Fibroblast of lung (primary cell): ENCODE data around the gene CSTB. TPM values are rescaled to one million over a fixed set of nuclear protein-coding genes. Genes with fewer than 3 reads are reported as not detected.

Experiments
- DNase-seq, 2 donors: peaks; one replicate each; pipeline versions ENCODE4 v3.0.0 to v3.0.0-alpha.2; 2010; ENCODE audit warnings: low read depth in 2 of 2
- H2AFZ ChIP-seq: 2 replicates; pipeline ENCODE4 v1.5.1; 2012; ENCODE audit warnings: low read length, control low read depth, inconsistent platforms
- H3K27ac ChIP-seq: 2 replicates; pipeline ENCODE4 v1.5.1; 2011; ENCODE audit warnings: low read length, control low read depth; ENCODE audit not compliant: insufficient read depth
- H3K27me3 ChIP-seq: 2 replicates; pipeline ENCODE4 v1.5.1; 2011; ENCODE audit warnings: mild to moderate bottlenecking, low read length; ENCODE audit not compliant: control insufficient read depth, insufficient read depth
- H3K36me3 ChIP-seq: 2 replicates; pipeline ENCODE4 v1.5.1; 2011; ENCODE audit warnings: low read length; ENCODE audit not compliant: control insufficient read depth, insufficient read depth
- H3K4me1 ChIP-seq: 2 replicates; pipeline ENCODE4 v1.5.1; 2011; ENCODE audit warnings: low read length; ENCODE audit not compliant: control insufficient read depth, insufficient read depth; ENCODE audit errors: extremely low read depth
- H3K4me2 ChIP-seq: 2 replicates; pipeline ENCODE4 v1.5.1; 2011; ENCODE audit warnings: low read length, control low read depth; ENCODE audit not compliant: insufficient read depth; ENCODE audit errors: extremely low read depth
- H3K4me3 ChIP-seq, 4 experiments: fragments of 200-600 bp in 1 of 4; sonication (generic) in 1 of 4; replicated peaks in 1 of 4; 2 replicates each; pipeline ENCODE4 v1.5.1; 2011 to 2016; ENCODE audit warnings: low read length in 4 of 4, low read depth in 3 of 4, mild to moderate bottlenecking in 3 of 4, control low read depth in 2 of 4, inconsistent platforms in 1 of 4, mixed read lengths in 1 of 4; ENCODE audit not compliant: insufficient read depth in 1 of 4; ENCODE audit errors: control extremely low read depth in 1 of 4
- H3K79me2 ChIP-seq: 2 replicates; pipeline ENCODE4 v1.5.1; 2012; ENCODE audit warnings: mild to moderate bottlenecking, low read length, inconsistent platforms; ENCODE audit not compliant: control insufficient read depth, insufficient read depth
- H3K9ac ChIP-seq: 2 replicates; pipeline ENCODE4 v1.5.1; 2011; ENCODE audit warnings: mild to moderate bottlenecking, low read length, control low read depth; ENCODE audit not compliant: insufficient read depth
- H3K9me3 ChIP-seq: 2 replicates; pipeline ENCODE4 v1.5.1; 2012; ENCODE audit warnings: low read depth, low read length; ENCODE audit not compliant: control insufficient read depth, insufficient read depth
- H4K20me1 ChIP-seq: 2 replicates; pipeline ENCODE4 v1.5.1; 2011; ENCODE audit warnings: low read length; ENCODE audit not compliant: control insufficient read depth, insufficient read depth; ENCODE audit errors: extremely low read depth
- EZH2 ChIP-seq: IDR thresholded peaks from 2 replicates; pipeline ENCODE4 v1.5.1; 2012; ENCODE audit warnings: low read length, control low read depth, mild to moderate bottlenecking; ENCODE audit errors: missing control alignments
- polyA plus RNA-seq, 2 donors: library from polyadenylated mRNA; depleted of rRNA in 1 of 2; stranded (reverse) in 1 of 2; unstranded in 1 of 2; fragments of >200 nt; gene quantifications; 2 replicates each; pipeline ENCODE4 v1.2.1, GENCODE V29; 2011 to 2012; ENCODE audit warnings: missing spikeins in 1 of 2
- total RNA-seq: library from RNA; depleted of rRNA; stranded (reverse); fragments of >200 nt; gene quantifications from 2 replicates; pipeline ENCODE4 v1.2.1, GENCODE V29; 2014
- TF ChIP-seq, protein P1 (sequence below), 2 donors: IDR thresholded peaks in 1 of 2; conservative IDR thresholded peaks in 1 of 2; 1 replicate in 1 of 2; 2 replicates in 1 of 2; pipeline ENCODE4 v1.5.1; 2011 to 2012; ENCODE audit warnings: low read length in 2 of 2, control low read depth in 1 of 2, inconsistent platforms in 1 of 2, low read depth in 1 of 2, mild to moderate bottlenecking in 1 of 2

The CSTB gene
- total and polyA plus RNA-seq, 2 donors (not counting 1 experiment from before 2014, with no cell fraction given): 24.8 to 72.5 TPM

DNA sequence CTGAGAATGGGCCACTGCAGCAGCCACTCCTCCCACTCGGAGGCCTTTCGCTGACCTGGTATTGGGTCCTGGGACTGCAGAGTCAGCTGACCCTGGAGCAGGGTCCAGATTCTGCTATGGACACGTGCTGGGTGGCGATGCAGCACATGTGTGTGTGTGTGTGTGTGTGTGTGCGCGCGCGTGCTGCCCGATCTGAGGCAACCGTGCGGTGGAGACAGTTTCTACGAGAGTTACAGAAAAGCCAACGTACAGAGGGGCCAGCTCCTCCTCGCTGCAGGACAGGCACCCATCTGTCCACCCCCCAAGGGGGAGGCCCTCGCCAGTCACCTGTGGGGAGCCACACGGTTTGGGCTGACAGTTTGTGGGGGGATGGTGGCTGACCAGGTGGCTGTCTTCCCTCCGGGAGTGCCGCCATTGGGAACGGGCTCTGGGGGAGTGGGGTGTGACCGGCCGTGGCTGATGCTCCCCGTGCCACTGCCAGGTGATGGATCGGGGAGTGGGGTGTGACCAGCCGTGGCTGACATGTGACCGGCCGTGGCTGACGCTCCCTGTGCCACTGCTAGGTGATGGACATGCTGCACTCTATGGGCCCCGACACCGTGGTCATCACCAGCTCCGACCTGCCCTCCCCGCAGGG is 24.0 kb downstream of the CSTB start:
- Histone ChIP-seq H3K4me1 (no peaks in the 10 kb centered on the region), H3K27ac (no peak overlapping the region), H3K4me2 (no peak overlapping the region), H4K20me1 (no peaks in the 10 kb centered on the region), H3K9ac (no peak overlapping the region), H3K36me3 (peaks cover 38% of the 10 kb centered on the region), H3K9me3 (no peaks in the 10 kb centered on the region), H3K79me2 (no peaks in the 10 kb centered on the region), H3K27me3 (no peaks in the 10 kb centered on the region), H3K4me3 (no peak overlapping the region), H2AFZ (no peak overlapping the region)
- no peak for TF ChIP-seq EZH2
- TF ChIP-seq, protein P1, sequence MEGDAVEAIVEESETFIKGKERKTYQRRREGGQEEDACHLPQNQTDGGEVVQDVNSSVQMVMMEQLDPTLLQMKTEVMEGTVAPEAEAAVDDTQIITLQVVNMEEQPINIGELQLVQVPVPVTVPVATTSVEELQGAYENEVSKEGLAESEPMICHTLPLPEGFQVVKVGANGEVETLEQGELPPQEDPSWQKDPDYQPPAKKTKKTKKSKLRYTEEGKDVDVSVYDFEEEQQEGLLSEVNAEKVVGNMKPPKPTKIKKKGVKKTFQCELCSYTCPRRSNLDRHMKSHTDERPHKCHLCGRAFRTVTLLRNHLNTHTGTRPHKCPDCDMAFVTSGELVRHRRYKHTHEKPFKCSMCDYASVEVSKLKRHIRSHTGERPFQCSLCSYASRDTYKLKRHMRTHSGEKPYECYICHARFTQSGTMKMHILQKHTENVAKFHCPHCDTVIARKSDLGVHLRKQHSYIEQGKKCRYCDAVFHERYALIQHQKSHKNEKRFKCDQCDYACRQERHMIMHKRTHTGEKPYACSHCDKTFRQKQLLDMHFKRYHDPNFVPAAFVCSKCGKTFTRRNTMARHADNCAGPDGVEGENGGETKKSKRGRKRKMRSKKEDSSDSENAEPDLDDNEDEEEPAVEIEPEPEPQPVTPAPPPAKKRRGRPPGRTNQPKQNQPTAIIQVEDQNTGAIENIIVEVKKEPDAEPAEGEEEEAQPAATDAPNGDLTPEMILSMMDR (conservative IDR thresholded peaks at IDR 0.05 in 1 of 2, IDR thresholded peaks at IDR 0.05 in 1 of 2; ENCODE audit: low read depth in 1 of 2, low read length in 2 of 2): no peak
- DNase-seq: no peak

DNA sequence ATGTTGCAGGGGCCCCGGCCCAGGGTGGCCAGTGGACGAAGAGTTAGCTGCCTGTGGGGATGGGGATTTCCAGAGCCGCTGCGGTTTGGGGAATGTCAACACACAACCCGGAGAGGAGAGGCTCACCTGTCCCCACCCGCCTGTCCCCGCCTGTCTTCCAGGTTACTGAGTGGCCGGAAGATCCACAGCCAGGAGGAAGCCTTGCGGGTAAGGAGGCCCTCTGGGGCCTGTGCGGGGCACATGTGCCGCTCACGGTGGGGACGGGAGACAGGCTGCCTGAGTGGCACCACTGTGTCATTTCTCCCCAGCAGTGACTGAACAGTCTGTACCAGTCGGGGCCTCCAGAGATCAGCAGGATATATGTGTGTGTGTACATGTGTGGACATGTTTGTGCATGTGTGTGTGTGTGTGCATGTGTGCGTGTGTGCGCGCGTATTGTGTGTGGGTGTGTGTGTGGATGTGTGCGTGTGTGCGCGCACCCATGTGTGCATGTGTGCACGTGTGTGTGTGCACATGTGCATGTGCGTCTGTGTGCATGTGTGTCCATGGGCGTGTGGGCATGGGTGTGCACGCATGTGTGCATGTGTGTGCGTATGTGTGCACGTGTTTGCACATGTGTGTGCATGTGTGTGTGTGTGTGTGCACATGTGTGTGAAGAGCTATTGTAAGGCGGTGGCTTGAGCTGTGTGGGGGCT is 25.6 kb downstream of the CSTB start:
- no peak overlapping the region for H3K9ac ChIP-seq
- H3K27me3 ChIP-seq: no peaks in the 10 kb centered on the region
- no peaks in the 10 kb centered on the region for H4K20me1 ChIP-seq
- H3K36me3 ChIP-seq: peaks cover 29% of the 10 kb centered on the region
- no peak overlapping the region for H3K27ac ChIP-seq
- no peak overlapping the region for H3K4me2 ChIP-seq
- TF ChIP-seq, protein P1 (conservative IDR thresholded peaks at IDR 0.05 in 1 of 2, IDR thresholded peaks at IDR 0.05 in 1 of 2; ENCODE audit: low read depth in 1 of 2, low read length in 2 of 2): no peak
- TF ChIP-seq EZH2: no peak
- H2AFZ ChIP-seq: no peak overlapping the region
- H3K79me2 ChIP-seq: no peaks in the 10 kb centered on the region
- H3K9me3 ChIP-seq: no peaks in the 10 kb centered on the region
- no peak for DNase-seq
- H3K4me1 ChIP-seq: no peaks in the 10 kb centered on the region
- no peak overlapping the region for H3K4me3 ChIP-seq

GRCh38 chr21:43749651-43750262 is 26.4 kb downstream of the CSTB start:
- Histone ChIP-seq H3K9me3 (no peaks in the 10 kb centered on the region), H3K27ac (no peak overlapping the region), H3K27me3 (no peaks in the 10 kb centered on the region), H3K4me3 (no peak overlapping the region), H3K4me1 (no peaks in the 10 kb centered on the region), H3K4me2 (no peak overlapping the region), H3K9ac (no peak overlapping the region), H3K36me3 (peaks cover 26% of the 10 kb centered on the region), H4K20me1 (no peaks in the 10 kb centered on the region), H3K79me2 (no peaks in the 10 kb centered on the region), H2AFZ (no peak overlapping the region)
- TF ChIP-seq, protein P1 (conservative IDR thresholded peaks at IDR 0.05 in 1 of 2, IDR thresholded peaks at IDR 0.05 in 1 of 2; ENCODE audit: low read depth in 1 of 2, low read length in 2 of 2): no peak
- no peak for TF ChIP-seq EZH2
- no peak for DNase-seq
